DMS114 treated with DMSO at 0.1 percent for 48 hours (cell line): ENCODE measurements around the gene PDLIM5.
"Not testable (repeated sequence)": the region's sequence is repeated elsewhere in the genome, so short reads cannot be mapped to it uniquely, and the experiment has no call there.

Experiments
- DNase-seq: peaks from one replicate; lab custom pipeline; 2025; ENCODE audit not compliant: unreplicated experiment; lab: John Stamatoyannopoulos, UW

The PDLIM5 gene

DNA sequence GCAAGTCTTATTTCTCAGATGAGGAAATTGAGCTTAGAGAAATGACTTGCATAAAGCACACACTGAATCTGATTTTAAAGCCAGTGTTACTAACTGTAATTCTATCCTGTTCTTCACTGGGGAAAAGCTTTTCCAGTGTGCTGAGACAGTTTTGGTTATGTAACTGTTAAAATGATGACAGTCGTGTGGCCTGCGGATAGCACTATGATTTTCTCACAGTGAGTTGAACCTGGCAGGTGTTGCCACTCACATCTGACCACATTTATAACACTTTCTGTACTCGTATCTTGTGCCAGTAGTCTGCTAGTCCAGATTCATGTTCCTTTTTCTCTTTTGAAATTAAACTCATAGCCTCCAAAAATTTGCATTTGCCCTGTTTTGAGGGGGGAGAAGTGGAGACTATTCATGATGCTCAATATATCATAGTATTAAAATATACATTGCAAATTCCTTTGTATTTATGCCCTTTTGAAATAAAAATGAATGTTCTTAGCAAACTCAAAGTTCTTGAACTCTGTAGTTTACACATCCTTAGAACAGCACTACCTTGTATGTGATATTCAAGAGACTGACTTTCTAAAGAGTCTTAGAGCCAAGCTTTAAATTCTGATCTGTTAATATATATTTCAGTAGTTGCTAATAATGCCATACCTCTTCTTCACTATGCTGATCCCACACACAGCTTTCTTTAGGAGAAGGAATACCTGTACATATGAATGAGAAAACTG lies 132.3 kb downstream of the PDLIM5 start:
- no peak for DNase-seq

DNA sequence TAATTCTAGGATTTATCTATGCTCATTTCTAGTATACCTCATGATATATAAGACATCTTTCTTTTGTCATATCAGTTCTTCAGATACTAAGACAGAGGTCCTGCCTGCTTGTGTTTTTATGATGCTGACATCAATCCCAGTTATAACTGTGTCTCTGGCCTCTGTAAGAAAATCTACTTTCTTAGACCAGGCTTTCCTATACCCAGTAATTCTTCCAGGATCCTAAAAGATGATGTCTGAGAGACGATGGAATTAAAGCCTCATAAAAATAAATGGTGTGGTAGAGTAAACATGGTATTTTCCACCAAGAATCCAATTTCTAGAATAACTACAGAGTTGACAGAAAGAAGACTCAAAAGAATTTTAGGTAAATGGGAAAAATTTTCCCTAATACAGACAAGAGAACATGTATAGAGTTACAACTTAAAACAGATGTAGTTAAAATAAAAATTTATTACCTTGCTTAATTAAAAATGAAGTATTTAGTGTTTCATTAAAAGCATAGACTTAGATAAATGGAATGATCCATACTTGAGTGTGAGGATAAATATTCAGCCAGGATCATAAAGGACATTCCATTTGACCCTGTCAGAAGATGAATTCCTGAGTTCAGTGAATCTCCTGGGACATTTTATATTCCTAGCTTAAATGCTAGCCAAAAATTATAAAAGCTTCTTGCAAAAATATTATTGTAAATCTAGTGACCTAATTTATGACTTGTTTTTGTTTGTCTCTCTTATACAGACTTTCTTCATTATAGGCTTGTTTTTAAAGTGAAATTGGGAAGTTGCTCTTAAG lies 137.4 kb downstream of the PDLIM5 start:
- DNase-seq, result no peak

DNA sequence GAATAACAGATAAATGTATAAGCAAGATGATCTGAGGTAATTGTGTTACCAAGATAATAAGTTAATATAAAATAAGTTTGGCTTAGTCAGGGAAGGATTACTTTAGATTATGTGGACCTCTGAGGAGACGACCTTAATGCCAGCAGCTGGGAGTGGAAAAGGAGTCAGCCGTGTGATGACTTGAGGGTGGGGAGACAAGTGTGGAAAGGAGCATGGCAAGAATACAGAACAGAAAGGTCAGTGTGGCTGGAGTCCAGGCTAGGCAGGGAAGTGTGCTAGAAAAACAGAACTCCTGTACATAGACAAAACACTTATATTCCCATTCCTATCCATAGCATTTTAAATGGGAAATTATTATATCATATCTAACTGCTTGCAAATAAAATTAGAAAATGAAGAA lies 138.8 kb downstream of the PDLIM5 start:
- DNase-seq, result no peak

DNA sequence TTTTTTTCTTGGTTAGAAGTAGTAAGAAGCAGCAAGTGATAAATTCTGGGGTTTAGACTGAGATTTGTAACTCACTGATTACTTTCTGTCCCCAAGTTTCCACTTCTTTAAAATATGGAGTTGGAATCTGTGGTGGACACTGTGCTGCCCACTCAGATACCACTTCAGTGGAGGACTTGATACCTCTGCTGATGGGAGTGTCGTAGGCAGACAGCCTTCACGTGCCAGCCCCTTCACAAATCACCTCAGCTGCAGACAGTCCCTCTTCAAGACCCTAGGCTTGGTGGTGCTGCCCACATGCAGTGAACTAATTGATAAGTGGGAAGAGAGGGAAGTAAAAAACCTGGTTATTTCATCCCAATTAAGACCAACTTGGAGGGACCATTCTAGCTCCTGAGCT lies 139.5 kb downstream of the PDLIM5 start:
- no peak for DNase-seq

DNA sequence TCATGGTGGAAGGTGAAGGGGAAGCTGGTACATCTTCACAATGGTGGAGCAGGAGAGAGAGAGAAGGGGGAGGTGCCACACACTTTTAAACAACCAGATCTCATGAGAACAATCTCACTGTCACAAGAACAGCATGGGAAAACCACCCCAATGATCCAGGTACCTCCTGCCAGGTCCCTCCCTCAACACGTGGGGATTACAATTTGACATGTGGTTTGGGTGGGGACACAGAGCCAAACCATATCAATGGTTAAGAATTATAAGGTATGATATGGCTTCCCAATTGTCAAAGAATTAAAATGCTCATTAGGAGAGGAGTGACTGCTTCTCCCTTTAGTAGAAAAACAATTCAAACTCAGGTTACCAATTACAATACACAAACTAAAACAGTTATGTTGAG lies 143.3 kb downstream of the PDLIM5 start:
- no peak for DNase-seq

DNA sequence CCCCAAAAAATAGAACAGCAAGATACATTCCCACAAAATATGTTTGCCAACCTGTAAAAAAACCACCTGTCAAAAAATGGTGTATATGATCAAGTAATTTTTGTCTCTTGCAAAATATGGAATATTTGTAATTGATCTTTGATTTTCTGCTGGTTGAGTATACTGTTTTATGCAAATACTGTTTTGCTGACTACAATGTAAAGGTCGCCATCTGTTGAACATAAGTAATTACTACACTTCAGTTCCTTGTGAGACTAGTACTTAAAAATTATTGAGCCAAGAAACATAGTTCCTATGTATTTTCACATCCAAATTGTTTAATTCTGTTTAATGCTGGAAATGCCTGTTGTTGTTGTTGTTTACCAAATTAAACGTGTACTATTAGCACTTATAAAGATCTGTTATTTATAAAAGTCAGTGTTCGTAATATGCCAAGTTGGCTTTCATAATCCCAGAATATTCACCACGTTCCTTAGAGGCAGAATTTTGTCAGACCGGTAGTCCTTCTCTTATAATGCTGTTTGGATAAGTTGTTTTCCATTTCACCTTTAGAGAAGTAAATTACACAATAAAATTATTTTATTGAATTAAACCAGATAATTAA lies 144.2 kb downstream of the PDLIM5 start:
- peak; percentile 3 for DNase-seq

DNA sequence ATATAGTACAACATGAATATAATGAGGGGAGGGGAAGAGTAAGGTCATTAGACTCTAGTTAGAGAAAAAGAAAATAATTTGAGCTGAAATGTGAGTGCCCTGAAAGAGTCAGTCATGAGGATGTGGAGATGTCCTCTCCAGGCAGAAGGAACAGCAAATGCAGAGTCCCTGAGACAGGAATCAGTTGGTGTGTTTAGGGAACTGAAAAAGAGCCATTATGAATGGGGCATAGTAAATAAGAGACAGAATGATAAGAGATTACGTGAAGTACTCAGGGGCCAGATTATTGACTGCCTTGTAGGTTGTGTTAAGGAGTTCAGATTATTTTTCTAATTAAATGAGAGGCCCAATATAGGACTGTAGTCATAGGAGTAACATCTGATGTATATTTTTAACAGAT lies 147.0 kb downstream of the PDLIM5 start:
- DNase-seq, result no peak

DNA sequence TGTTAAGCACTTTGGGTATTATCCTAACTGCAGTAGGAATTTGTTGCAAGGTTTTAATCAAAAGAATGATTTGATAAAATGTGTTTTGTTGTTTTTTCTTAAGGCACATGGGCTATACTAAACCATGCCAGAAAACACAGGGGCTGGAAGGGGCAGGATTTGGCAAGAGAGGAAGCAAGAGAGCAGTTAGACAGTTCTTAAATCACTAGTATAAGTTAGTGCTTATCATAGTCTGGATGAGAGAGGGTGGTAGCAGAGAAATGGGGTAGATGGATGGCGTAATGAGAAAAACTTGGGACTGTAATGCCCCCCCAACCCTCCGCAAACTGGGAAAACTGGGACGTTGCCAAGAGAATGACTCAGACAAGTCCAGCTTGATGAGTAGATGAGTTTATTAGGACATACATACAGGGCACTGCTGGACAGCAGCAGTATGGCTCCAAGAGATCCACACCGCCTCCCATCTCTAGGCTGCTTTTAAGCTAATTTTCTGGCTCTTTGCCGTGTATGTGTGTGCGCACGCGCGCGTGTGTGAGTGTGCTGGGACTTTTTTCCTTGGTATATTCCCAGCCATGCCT lies 151.5 kb downstream of the PDLIM5 start:
- DNase-seq, result no peak

DNA sequence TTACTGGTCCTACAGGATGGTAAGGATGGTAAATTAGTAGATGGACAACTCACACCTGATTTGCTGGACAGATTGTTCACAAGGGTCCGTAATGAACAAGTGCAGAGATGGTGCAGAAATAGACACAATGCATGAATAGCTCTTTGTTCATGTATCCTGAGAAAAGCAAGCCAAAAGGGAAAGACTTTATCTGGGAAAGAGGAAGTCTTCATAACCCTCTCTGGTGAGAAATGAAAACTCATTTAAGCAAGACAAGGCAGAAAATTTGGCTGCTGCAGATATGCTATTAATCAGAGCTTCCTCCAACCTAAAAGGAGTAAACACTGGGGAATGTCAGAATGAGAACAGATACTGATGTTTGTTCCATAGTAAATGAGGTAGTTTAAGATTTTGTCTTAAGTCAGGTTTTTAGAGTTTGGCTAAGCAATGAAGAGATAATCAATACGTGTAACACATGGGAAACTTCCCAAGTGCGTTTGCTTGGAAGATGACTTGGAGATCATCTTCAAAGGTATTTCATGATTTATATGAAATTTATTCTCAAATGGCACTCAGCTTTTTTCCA lies 153.6 kb downstream of the PDLIM5 start:
- DNase-seq, result no peak

DNA sequence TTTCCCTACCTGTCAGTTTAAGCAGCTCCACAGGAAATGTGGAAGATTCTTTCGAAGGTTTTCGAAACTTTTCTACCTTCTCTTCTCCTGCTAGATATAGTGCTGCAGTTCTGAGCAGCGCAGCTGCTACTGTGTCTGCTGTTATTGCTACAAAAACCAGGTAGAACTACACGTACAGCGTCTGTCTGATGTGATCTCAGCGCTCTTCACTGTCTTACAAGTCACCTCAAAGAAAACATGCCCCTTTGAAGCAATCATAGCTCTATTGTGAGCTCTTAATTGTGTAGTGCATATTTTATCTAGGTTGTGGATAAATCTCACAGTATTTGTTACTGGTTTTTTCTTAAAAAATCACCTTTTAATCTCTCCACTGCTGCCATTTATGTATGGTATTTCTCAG lies 158.4 kb downstream of the PDLIM5 start:
- DNase-seq, result no peak

DNA sequence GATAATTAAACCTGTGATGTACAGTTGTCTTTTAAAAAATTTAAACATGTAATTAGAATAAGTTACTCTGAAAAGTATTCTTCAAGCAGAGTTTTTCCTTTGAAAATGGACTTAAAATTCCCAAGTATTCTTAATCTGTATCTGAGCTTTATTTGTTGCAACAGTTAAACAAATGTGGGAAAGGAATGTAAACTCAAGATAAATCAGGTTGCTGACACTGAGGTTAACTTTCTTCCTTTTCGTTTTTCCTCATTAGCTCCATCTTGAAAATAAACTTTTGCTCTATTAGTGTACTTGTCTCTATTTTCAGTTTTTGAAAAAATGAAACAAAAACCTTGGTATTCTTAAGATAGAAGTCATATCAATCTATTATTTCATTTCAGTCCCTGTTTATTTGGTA lies 161.5 kb downstream of the PDLIM5 start:
- no peak for DNase-seq

DNA sequence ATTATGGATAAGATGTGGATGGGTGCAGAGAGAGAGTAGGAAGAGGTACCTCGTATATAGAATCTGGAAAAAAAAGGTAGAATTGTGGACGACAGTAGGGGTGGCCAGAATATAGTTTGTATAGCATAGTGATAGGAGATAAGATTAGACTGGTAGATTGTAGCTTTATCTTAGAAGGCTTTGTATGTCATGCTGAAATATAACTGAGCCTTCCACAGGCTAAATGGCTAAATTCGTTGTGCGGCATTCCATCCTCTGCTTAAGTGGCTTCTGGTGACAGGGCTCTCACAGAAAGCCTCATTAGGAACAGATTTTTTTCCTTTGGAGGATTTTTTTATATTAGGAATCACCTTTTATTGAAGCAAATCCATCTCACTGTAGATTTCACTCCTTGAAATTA lies 163.7 kb downstream of the PDLIM5 start:
- no peak for DNase-seq

DNA sequence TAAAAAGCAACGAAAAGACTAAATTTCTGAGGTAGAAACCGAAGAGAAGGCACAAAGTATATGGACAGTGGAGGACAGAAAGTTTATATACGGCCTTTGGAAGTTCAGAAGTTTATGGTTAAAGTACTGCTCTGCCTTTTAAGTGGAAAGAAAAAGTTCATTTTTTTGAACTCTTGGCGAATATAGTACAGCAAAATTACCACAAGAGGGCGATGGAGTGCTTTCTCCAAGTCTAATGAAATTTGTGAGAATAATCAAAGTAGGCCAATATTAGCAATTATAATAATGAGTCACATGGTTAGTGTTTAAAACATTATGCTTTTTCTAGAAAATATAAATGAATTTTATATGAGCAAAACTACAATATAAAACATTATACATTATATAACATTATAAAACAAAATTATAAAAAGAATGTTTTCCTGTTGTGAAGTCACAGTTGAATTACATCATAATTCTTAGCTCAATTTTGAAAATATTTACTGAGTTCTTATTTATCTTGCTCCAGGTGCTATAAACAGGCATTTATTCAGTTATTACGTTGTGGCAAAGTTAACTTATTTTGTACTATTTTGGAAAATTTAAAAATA lies 169.8 kb downstream of the PDLIM5 start:
- DNase-seq, result no peak

DNA sequence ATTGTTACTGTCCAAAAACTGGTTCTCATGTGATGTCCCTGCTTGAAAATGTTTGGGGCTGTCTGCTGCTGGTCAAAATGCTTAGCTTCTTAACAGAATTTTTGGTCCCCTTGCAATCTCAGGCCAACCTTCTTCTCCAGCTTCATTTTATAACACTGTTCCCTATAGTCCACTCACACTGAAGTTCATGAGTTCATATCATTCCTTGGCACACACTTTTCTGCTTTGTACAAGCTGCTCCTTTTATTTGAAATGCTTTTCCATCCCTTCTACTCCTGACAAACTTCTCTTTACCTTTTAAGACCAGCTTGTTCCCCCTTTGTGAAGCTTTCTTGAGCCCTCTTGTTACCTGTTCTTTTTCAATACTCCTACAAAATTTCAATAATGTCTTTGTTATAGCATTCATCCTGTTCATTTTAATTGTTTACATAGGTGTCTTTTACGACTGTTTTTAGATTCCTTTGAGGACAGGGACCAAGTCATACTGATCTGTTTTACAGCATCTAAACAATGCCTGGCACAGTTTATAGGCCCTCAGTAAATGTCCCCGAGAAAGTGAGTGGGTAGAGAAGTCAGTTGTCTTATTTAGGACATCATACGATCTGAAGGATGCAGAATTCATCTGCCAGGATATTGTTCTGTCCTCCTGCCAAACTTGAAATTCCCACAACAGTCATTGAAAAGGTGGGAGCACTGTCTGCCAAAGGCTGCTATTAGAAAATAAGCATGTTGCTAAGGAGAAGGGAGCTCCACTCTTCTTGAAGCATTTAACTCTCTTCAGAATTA lies 171.6 kb downstream of the PDLIM5 start:
- no peak for DNase-seq

DNA sequence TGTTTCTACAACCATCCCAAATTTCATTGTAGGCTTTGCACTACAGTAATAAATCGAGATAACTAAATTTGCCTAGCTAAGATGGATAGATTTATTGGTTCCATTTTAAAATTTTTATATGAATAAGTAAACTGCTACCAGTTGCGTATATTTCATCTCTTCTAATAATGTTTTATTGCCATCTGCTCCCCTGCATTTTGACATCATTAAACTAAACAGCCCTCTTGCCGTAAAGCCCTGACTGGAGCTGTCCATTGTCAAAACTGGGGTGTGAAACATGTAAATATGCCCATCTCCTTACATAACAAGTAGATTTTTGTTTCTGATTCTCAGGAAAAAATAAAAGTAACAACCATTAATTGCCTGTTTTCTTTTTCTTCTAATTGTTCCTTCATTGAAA lies 175.2 kb downstream of the PDLIM5 start:
- no peak for DNase-seq

DNA sequence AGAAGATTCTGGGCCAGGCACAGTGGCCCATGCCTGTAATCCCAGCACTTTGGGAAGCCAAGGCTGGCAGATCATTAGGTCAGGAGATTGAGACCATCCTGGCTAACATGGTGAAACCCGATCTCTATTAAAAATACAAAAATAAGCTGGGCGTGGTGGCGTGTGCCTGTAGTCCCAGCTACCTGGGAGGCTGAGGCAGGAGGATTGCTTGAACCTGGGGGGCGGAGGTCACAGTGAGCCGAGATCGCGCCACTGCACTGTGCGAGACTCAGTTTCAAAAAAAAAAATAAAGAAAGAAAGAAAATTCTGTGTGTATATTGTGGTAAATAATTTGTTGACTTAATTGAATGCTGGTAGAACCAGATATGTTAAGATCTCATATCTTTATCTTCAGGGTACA lies 177.3 kb downstream of the PDLIM5 start:
- not testable (repeated sequence) for DNase-seq

DNA sequence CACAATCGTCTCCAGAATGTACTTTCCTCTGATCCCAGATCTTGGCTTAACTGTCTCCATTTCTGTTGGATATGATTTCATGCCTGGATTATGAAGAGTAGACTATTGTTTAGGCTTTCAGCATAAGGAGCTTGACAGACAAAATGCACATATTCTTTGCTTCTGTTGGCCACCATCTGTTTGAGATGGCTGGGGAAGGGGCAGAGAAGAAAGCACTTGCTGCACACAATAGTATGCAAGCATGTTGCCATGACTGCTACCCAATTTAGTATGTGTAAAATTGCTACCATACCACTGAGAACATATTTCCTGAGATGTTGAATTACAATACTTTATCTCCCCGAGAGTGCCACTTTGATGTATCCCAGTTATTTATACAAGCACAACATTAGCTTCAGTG lies 178.1 kb downstream of the PDLIM5 start:
- no peak for DNase-seq

DNA sequence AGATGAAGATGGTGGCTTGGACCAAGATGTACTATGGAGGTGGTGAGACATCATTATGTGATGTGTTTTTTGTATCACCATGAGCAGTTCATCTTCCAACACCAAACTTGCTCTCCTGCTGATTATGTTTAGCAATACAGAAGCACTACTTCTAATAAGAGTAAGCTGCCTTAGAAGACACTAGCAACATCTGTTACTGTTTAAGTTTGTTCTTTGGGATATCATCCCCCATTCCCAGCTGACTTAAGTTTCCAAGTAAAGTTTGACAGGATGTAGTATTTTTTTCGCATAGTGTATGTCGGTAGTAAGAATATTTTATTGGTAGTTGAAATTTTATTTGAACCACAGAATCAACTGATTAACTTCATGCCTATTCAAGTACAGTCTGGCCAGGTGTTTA lies 182.5 kb downstream of the PDLIM5 start:
- DNase-seq, result no peak

DNA sequence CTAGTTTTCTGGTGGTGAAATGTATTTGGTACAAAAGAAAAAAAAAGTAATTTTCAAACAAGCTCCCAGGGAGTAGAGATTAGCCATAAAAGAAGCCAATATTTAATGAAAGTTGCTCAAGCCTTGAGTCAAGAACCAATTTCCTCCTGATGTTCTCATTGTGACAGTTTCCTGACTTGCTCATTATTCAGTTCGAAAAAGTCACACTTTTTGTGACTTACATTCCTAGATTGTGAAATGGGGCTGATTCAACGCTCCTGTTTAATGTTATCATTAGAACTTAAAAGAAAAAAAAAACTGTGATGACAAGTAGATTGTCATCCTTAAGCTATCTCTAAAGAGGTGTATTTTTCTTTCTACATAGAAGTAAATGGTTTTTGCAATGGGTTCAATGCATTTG lies 183.4 kb downstream of the PDLIM5 start:
- no peak for DNase-seq

DNA sequence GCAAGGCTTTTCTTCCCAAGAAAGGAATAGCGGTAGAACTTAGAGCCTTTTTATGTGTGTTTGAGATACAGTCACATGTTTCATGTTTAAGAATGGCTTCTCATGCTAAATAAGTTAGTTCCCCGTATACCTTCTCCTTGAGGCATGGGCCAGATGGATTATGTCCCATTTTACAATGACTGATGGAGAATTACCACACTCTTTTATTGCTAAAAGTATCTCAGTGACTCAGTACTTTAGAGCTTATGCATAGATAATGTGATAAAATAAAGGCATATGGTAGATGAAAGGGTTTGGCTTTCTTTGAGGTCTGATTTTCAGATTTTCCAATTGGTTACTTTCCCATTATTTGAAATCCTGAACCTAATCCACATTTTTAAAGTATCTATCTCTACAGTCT lies 184.3 kb downstream of the PDLIM5 start:
- no peak for DNase-seq
